Tibial nerve (tissue), 4 donors: ENCODE data around the gene AHNAK. TPM values are rescaled to one million over a fixed set of nuclear protein-coding genes. Genes with fewer than 3 reads are reported as not detected.

Experiments used
- DNase-seq, 2 donors: peaks; one replicate each; pipeline ENCODE4 v3.0.0-alpha.2; 2019; ENCODE audit warnings: low spot score in 2 of 2
- H3K27ac ChIP-seq, 4 donors: fragments of 200-600 bp; sonication (generic) in 3 of 4; one replicate each; pipeline ENCODE4 v1.5.1; 2017 to 2019; ENCODE audit warnings: mild to moderate bottlenecking in 1 of 4
- H3K27me3 ChIP-seq, 2 donors: fragments of 200-600 bp; sonication (generic) in 1 of 2; one replicate each; pipeline versions ENCODE4 v1.5.1 to v1.6.0; 2017 to 2019
- H3K36me3 ChIP-seq, 3 donors: fragments of 200-600 bp; sonication (generic); one replicate each; pipeline ENCODE4 v1.5.1; 2018 to 2019
- H3K4me1 ChIP-seq, 4 donors: fragments of 200-600 bp; sonication (generic) in 3 of 4; one replicate each; pipeline ENCODE4 v1.5.1; 2017 to 2019
- H3K4me3 ChIP-seq, 4 donors: fragments of 200-600 bp; sonication (generic) in 3 of 4; one replicate each; pipeline ENCODE4 v1.5.1; 2017 to 2019; ENCODE audit warnings: mild to moderate bottlenecking in 1 of 4, moderate library complexity in 1 of 4
- H3K9me3 ChIP-seq, 4 donors: fragments of 200-600 bp; sonication (generic) in 3 of 4; one replicate each; pipeline ENCODE4 v1.5.1; 2017 to 2019
- CTCF ChIP-seq, 5 experiments: fragments of 200-600 bp in 3 of 5; fragments of 450-650 bp in 2 of 5; sonication (generic) in 3 of 5; IDR thresholded peaks; one replicate each; pipeline ENCODE4 v1.5.1; 2016 to 2019; ENCODE audit warnings: antibody characterized with exemption in 5 of 5, mild to moderate bottlenecking in 3 of 5, moderate library complexity in 2 of 5
- EP300 ChIP-seq, 2 donors: sonication (generic); formaldehyde crosslinking; IDR thresholded peaks; one replicate each; pipeline ENCODE4 v1.6.1; 2017; ENCODE audit warnings: antibody characterized with exemption in 2 of 2, mild to moderate bottlenecking in 1 of 2
- POLR2A ChIP-seq, 2 donors: fragments of 450-650 bp; IDR thresholded peaks; one replicate each; pipeline ENCODE4 v1.6.1; 2017; ENCODE audit warnings: antibody characterized with exemption in 2 of 2, mild to moderate bottlenecking in 2 of 2, moderate library complexity in 2 of 2
- WGBS, 2 donors: methylation state at CpG; one replicate each; pipeline ENCODE4 v1.1.5; 2018; 5-methylcytosine and 5-hydroxymethylcytosine counted together
- total RNA-seq, 4 donors: library from RNA; depleted of rRNA; stranded (reverse); fragments of >200 nt; gene quantifications; one replicate each; pipeline ENCODE4 v1.1.0, GENCODE V29; 2016

The AHNAK gene
- total RNA-seq, 4 donors from 2014 or later: 1,417 to 3,061 (median 2,562) TPM

DNA sequence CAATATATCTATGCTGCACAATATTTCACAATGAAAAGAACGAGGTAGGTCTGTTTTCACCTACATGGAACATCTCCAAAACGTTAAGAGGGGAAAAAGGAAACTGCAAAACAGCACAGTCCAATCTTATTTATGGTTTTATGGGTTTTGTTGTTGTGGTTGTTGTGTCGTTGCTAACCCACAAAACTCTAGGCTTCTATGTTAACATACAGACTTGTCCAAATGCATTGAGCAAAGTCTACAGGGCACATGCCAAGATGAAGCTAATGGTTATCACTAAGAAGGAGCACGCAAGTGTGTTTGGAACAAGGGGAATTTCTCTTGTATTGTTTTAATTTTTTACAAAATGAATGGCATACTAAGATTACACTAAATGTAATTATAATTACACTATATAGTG is 48.6 kb downstream of the AHNAK start:
- DNase-seq: no peak
- no peaks in the 10 kb centered on the region for H3K9me3 ChIP-seq
- peaks cover 0 to 54% (median 33%) of the 10 kb centered on the region in 4 donors for H3K4me1 ChIP-seq
- no peak overlapping the region for H3K4me3 ChIP-seq
- 71 to 72% methylated on average over 4 of the region's 4 CpGs for WGBS, 2 donors
- H3K36me3 ChIP-seq: no peaks in the 10 kb centered on the region
- H3K27ac ChIP-seq: peak overlapping the region in 3 of 4 donors; percentile 1 to 96 (median 93)
- TF ChIP-seq EP300 (IDR thresholded peaks at IDR 0.05) (no peak), CTCF (IDR thresholded peaks at IDR 0.05) (no peak), POLR2A (IDR thresholded peaks at IDR 0.05) (no peak)
- H3K27me3 ChIP-seq: no peaks in the 10 kb centered on the region

DNA sequence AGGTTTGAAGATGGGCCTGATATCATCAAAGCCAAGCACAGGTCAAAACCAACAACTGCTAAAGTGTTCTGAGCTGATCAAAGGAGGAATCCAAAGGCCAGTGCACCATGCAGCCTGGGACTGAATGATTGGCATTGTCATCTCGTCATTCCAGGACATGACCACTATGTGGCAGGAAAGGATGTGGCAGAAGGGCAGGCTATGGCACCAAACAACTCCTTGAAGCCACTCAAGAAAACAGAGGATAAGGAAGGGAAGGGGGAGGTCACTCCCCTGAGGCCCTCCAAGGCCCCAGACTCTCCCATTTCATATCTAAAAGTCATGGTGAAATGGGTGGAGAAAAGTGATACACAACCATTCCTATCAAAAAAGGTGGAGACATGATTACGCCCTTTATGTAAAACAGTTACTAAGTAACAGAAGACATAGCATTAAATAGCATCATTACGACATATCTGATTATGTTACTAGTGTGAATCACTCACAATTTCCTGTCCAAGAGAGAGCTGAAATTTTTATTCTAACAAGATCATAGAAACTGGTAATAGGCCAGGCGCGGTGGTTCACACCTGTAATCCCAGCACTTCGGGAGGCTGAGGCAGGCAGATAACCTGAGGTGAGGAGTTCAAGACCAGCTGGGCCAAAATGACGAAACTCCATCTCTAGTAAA is 49.3 kb downstream of the AHNAK start:
- WGBS, 2 donors: 69 to 72% methylated on average over 7 of the region's 7 CpGs
- peaks cover 0 to 46% (median 26%) of the 10 kb centered on the region in 4 donors for H3K4me1 ChIP-seq
- H3K4me3 ChIP-seq: no peak overlapping the region

GRCh38 chr11:62496676-62497075 is 49.9 kb downstream of the AHNAK start:
- TF ChIP-seq CTCF (IDR thresholded peaks at IDR 0.05) (no peak), EP300 (IDR thresholded peaks at IDR 0.05) (no peak), POLR2A (IDR thresholded peaks at IDR 0.05) (no peak)
- Histone ChIP-seq H3K9me3 (no peaks in the 10 kb centered on the region), H3K4me1 (peaks cover 0 to 40% (median 21%) of the 10 kb centered on the region in 4 donors), H3K27me3 (no peaks in the 10 kb centered on the region), H3K4me3 (no peak overlapping the region), H3K27ac (peak overlapping the region in 3 of 4 donors; percentile 40 to 96 (median 93)), H3K36me3 (peaks cover 0 to 1% (median 0%) of the 10 kb centered on the region in 3 donors)
- WGBS, 2 donors: 91 to 96% methylated on average over 6 of the region's 6 CpGs
- DNase-seq: no peak

More for the DNA sequence above, 49.3 kb downstream of the AHNAK start:
- no peaks in the 10 kb centered on the region for H3K9me3 ChIP-seq
- TF ChIP-seq POLR2A (IDR thresholded peaks at IDR 0.05) (no peak), CTCF (IDR thresholded peaks at IDR 0.05) (peak; percentile 27 to 56 (median 36)), EP300 (IDR thresholded peaks at IDR 0.05) (peak in 1 of 2 donors; percentile 53)
- no peak for DNase-seq
- no peaks in the 10 kb centered on the region for H3K27me3 ChIP-seq
- H3K27ac ChIP-seq: peak overlapping the region in 3 of 4 donors; percentile 40 to 96 (median 93)
- no peaks in the 10 kb centered on the region for H3K36me3 ChIP-seq

- Histone ChIP-seq H3K36me3 (peaks cover 0 to 20% (median 0%) of the 10 kb centered on the region in 3 donors), H3K27me3 (no peaks in the 10 kb centered on the region)
- no peak for DNase-seq
Measured at GRCh38 chr11:62494246-62494645, 52.4 kb downstream of the AHNAK start.

More at GRCh38 chr11:62494246-62494645, 52.4 kb downstream of the AHNAK start:
- Histone ChIP-seq H3K9me3 (no peaks in the 10 kb centered on the region), H3K4me1 (peaks cover 0 to 22% (median 4%) of the 10 kb centered on the region in 4 donors), H3K4me3 (no peak overlapping the region), H3K27ac (no peak overlapping the region)
- 76 to 80% methylated on average over 4 of the region's 4 CpGs for WGBS, 2 donors
- TF ChIP-seq POLR2A (IDR thresholded peaks at IDR 0.05): no peak
- TF ChIP-seq CTCF (IDR thresholded peaks at IDR 0.05): no peak
- no peak for TF ChIP-seq EP300 (IDR thresholded peaks at IDR 0.05)
